Activated CD4-positive, alpha-beta T cell treated with anti-CD3 and anti-CD28 coated beads, Interleukin-2, amount 10 ng/mL, durations not matched to agents 7 days and 5 days (primary cell): ENCODE data around the gene FAM171A2. TPM values are rescaled to one million over a fixed set of nuclear protein-coding genes. Genes with fewer than 3 reads are reported as not detected.

Experiments
- CTCF ChIA-PET: fragments of 350-600 bp; sonication (Branson Sonifier 250); formaldehyde crosslinking; loops from one replicate; lab custom pipeline; 2021; ENCODE audit warnings: antibody characterized with exemption; lab: Charles Lee
- POLR2A ChIA-PET: fragments of 350-600 bp; sonication (Branson Sonifier 250); formaldehyde crosslinking; loops from one replicate; lab custom pipeline; 2021; ENCODE audit warnings: antibody characterized with exemption; lab: Charles Lee
- DNase-seq: peaks from one replicate; pipeline ENCODE4 v3.0.0-alpha.2; 2020
- H3K27ac Mint-ChIP-seq: one replicate; pipeline ENCODE4 v1.8.0; 2021; ENCODE audit warnings: mild to moderate bottlenecking, moderate library complexity, mixed read lengths
- H3K27me3 Mint-ChIP-seq: one replicate; pipeline ENCODE4 v1.8.0; 2021; ENCODE audit warnings: mixed read lengths
- H3K36me3 Mint-ChIP-seq: one replicate; pipeline ENCODE4 v1.8.0; 2021; ENCODE audit warnings: low read depth, mixed read lengths
- H3K4me1 Mint-ChIP-seq: one replicate; pipeline ENCODE4 v1.8.0; 2021; ENCODE audit warnings: mixed read lengths
- H3K4me3 Mint-ChIP-seq: one replicate; pipeline ENCODE4 v1.8.0; 2021; ENCODE audit warnings: mild to moderate bottlenecking, moderate library complexity, mixed read lengths
- H3K9me3 Mint-ChIP-seq: one replicate; pipeline ENCODE4 v1.8.0; 2021; ENCODE audit warnings: mixed read lengths
- total RNA-seq, 2 experiments: library from RNA; stranded (reverse); gene quantifications; one replicate each; pipeline ENCODE4 v1.2.3, GENCODE V29; 2021

Gene FAM171A2
- total RNA-seq, 2 experiments from 2014 or later: 0.08 TPM; not detected in 1

- no peak overlapping the region for H3K27ac Mint-ChIP-seq
- peaks cover 47% of the 10 kb centered on the region for H3K27me3 Mint-ChIP-seq
- ChIA-PET CTCF (interaction anchor here (1.0 to 1.7 kb wide), 5 partner anchors 9 to 101 kb away, joined by 3 to 7 read pairs (median 4); partner anchors contain the start of gene FAM171A2), POLR2A (interaction anchor here (0.5 to 0.6 kb wide), 2 partner anchors 127 to 372 kb away, joined by 3 to 4 read pairs; no protein-coding TSS in a partner anchor)
- no peak for DNase-seq
- no peaks in the 10 kb centered on the region for H3K36me3 Mint-ChIP-seq
- no peaks in the 10 kb centered on the region for H3K9me3 Mint-ChIP-seq
- no peak overlapping the region for H3K4me3 Mint-ChIP-seq
- peaks cover 18% of the 10 kb centered on the region for H3K4me1 Mint-ChIP-seq
These were observed 52.9 kb downstream of the FAM171A2 start for GRCh38 chr17:44310609-44311376.

DNA sequence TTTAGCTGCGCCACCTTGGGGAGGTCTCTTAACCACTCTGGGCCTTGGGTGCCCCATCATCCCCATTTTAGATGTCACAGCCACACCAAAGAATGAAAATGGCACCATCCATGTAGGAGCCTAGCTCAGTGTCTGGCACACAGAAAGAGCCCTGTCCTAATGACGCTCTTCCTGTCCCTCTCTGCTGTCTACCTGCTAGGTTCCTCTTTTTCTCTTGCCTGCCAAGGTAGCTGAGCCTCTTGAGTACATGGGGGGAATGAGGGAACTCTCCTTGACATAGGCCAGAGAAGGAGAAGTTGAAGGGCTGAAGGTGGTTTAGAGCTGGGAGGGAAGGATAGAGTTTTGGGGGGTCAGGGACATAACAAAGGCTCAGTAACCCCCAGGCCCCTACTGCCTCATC is 53.5 kb downstream of the FAM171A2 start:
- CTCF ChIA-PET: interaction anchor here (1.0 to 1.7 kb wide), 5 partner anchors 10 to 100 kb away, joined by 3 to 7 read pairs (median 4); partner anchors contain the start of gene FAM171A2
- H3K27me3 Mint-ChIP-seq: peaks cover 46% of the 10 kb centered on the region
- H3K4me3 Mint-ChIP-seq: no peak overlapping the region
- H3K27ac Mint-ChIP-seq: no peak overlapping the region
- H3K9me3 Mint-ChIP-seq: no peaks in the 10 kb centered on the region
- no peaks in the 10 kb centered on the region for H3K36me3 Mint-ChIP-seq
- peaks cover 14% of the 10 kb centered on the region for H3K4me1 Mint-ChIP-seq
- no peak for DNase-seq
- POLR2A ChIA-PET: interaction anchor here (0.5 to 0.6 kb wide), 2 partner anchors 126 to 373 kb away, joined by 3 to 4 read pairs; no protein-coding TSS in a partner anchor

GRCh38 chr17:44309472-44309871 is 54.2 kb downstream of the FAM171A2 start:
- ChIA-PET CTCF (interaction anchor here (1.3 to 1.7 kb wide), 3 partner anchors 21 to 91 kb away, joined by 4 to 7 read pairs (median 4); partner anchors contain the start of gene FAM171A2), POLR2A (no interaction called here)
- no peak overlapping the region for H3K4me3 Mint-ChIP-seq
- no peak overlapping the region for H3K27ac Mint-ChIP-seq
- H3K9me3 Mint-ChIP-seq: no peaks in the 10 kb centered on the region
- H3K4me1 Mint-ChIP-seq: peaks cover 14% of the 10 kb centered on the region
- H3K36me3 Mint-ChIP-seq: no peaks in the 10 kb centered on the region
- H3K27me3 Mint-ChIP-seq: peaks cover 47% of the 10 kb centered on the region
- DNase-seq: no peak

DNA sequence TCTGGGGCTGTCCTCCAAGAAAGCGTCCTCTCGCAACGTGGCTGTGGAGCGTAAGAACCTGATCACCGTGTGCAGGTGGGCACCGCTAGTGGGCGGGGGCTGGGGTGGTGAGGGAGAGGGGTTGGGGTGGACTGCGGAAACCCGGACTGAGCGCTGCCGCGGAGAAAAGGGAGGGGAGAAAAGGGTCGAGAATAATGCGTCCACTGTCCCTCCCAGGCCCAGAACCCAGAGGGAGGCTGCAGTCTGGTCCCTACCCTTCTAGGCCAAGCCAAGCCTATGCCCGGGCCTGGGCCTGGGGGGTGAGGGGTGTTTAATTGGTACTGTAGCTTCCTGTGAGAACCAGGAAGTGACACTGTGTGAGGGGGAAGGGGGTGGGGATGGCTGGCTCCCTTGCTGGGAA is 54.8 kb downstream of the FAM171A2 start:
- ChIA-PET POLR2A (no interaction called here), CTCF (interaction anchor here (1.0 to 1.7 kb wide), 3 partner anchors 55 to 99 kb away, joined by 4 read pairs; partner anchors contain the start of gene FAM171A2)
- Mint-ChIP-seq H3K4me1 (peaks cover 15% of the 10 kb centered on the region), H3K4me3 (peak overlapping the region; percentile 43), H3K27ac (no peak overlapping the region), H3K36me3 (peaks cover 2% of the 10 kb centered on the region), H3K27me3 (peaks cover 43% of the 10 kb centered on the region), H3K9me3 (no peaks in the 10 kb centered on the region)
- DNase-seq: no peak

- Mint-ChIP-seq H3K4me1 (peaks cover 16% of the 10 kb centered on the region), H3K27me3 (peaks cover 43% of the 10 kb centered on the region), H3K27ac (no peak within 1 kb of the TSS), H3K36me3 (peaks cover 2% of the 10 kb centered on the region), H3K4me3 (peak within 1 kb of the TSS; percentile 43), H3K9me3 (no peaks in the 10 kb centered on the region)
- peak; percentile 82 for DNase-seq
- ChIA-PET POLR2A (interaction anchor here (0.6 kb wide), 1 partner anchor 920 kb away, joined by 3 read pairs; no protein-coding TSS in a partner anchor), CTCF (interaction anchor here (0.6 to 1.0 kb wide), 2 partner anchors 55 to 99 kb away, joined by 4 to 5 read pairs; no protein-coding TSS in a partner anchor)
These were observed 55.3 kb downstream of the FAM171A2 start, which contains the start of gene RUNDC3A for GRCh38 chr17:44308320-44308818. Gene RUNDC3A, plus strand, starts transcription at chr17:44308601. Its CDS starts 232 bp downstream, at chr17:44308833.

DNA sequence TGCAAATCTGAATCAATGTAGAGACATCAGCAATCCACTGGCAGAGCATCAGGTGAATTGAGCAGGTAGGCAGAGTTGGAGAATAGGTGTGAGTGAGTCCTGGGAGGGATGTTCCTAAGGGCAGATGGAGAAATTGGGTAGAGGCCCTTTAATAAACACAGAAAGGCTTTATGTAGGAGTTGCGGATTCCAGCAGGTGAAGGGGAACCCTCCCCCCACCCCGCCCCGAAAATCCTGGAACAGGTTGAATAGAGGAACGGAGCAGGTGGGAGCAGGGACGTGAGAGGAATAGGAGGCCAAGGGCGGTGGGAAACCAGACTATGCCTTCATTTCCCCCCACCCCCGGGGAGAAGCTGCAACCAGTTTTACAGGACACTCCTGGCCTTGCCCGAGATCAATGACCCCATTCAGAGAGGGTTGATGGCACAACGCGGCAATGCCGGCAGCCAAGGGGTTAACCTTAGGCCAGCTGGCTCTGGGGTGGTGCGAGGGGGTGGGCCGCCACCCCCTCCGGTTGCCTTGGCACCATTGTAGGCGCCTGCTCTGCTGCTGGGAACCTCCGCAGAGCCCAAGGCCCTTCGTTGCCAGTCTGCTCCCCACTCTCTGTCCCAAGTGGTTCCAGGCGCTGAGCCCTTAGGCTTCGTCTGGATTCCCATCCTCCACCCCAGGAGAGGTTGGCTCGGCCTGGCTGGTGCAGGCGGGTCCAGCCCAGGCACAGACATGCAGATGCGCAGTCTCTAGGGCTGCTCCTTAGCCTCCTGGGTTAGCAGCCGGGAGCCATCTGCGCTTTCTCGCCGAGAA is 56.1 kb downstream of the FAM171A2 start:
- POLR2A ChIA-PET: interaction anchor here (0.6 kb wide), 1 partner anchor 920 kb away, joined by 3 read pairs; no protein-coding TSS in a partner anchor
- CTCF ChIA-PET: interaction anchor here (0.6 to 1.0 kb wide), 2 partner anchors 54 to 98 kb away, joined by 4 to 5 read pairs; no protein-coding TSS in a partner anchor
- H3K4me1 Mint-ChIP-seq: peaks cover 16% of the 10 kb centered on the region
- no peaks in the 10 kb centered on the region for H3K9me3 Mint-ChIP-seq
- H3K4me3 Mint-ChIP-seq: no peak overlapping the region
- peaks cover 42% of the 10 kb centered on the region for H3K27me3 Mint-ChIP-seq
- H3K36me3 Mint-ChIP-seq: peaks cover 2% of the 10 kb centered on the region
- no peak for DNase-seq
- H3K27ac Mint-ChIP-seq: no peak overlapping the region

DNA sequence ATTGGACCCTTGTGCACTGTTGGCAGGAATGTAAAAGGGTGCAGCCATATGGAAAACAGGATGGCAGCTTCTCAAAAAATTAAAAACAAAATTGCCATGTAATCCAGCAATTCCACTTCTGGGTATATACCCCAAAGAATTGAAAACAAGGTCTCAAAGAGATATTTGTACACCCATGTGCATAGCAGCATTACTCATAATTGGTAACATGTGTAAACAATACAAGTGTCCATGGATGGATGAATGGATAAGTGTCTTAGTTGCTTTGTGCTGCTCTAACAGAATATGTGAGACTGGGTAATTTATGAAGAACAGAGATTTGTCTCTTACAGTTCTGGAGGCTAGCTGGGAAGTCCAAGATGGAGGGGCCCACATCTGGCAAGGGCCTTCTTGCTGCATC is 59.0 kb downstream of the FAM171A2 start:
- ChIA-PET POLR2A (no interaction called here), CTCF (interaction anchor here (0.6 kb wide), 1 partner anchor 18 kb away, joined by 3 read pairs; no protein-coding TSS in a partner anchor)

More for the DNA sequence above, 59.0 kb downstream of the FAM171A2 start:
- no peak overlapping the region for H3K4me3 Mint-ChIP-seq
- DNase-seq: no peak
- no peaks in the 10 kb centered on the region for H3K9me3 Mint-ChIP-seq
- H3K27me3 Mint-ChIP-seq: peaks cover 32% of the 10 kb centered on the region
- no peak overlapping the region for H3K27ac Mint-ChIP-seq
- peaks cover 2% of the 10 kb centered on the region for H3K36me3 Mint-ChIP-seq
- peaks cover 14% of the 10 kb centered on the region for H3K4me1 Mint-ChIP-seq

Other genes starting within 250 kb of the FAM171A2 start
- 10 to 100 TPM; 27.0 to 32.3 TPM for gene HDAC5, start 240.2 kb downstream of the FAM171A2 start, total RNA-seq
- gene HROB, start 221.9 kb downstream of the FAM171A2 start, total RNA-seq: 10 to 100 TPM; 15.1 to 16.4 TPM
- under 1 TPM in 1 of 2 experiments, not detected in 1; 0.30 TPM for gene ASB16, start 193.1 kb downstream of the FAM171A2 start, total RNA-seq
- 10 to 100 TPM; 36.6 to 37.1 TPM for gene TMUB2, start 176.9 kb downstream of the FAM171A2 start, total RNA-seq
- gene ATXN7L3, start 164.0 kb downstream of the FAM171A2 start, total RNA-seq: 100 to 1,000 TPM; 110 to 112 TPM
- gene UBTF, start 144.2 kb downstream of the FAM171A2 start, total RNA-seq: 100 to 1,000 TPM; 186 to 195 TPM
- gene SLC4A1, start 95.7 kb downstream of the FAM171A2 start, total RNA-seq: not detected
- gene RUNDC3A, start 55.3 kb downstream of the FAM171A2 start, total RNA-seq: under 1 TPM; 0.10 TPM
- gene SLC25A39, start 39.0 kb downstream of the FAM171A2 start, total RNA-seq: 100 to 1,000 TPM; 104 to 107 TPM
- gene GRN, start 18.6 kb downstream of the FAM171A2 start, total RNA-seq: 10 to 100 TPM; 61.1 to 70.5 TPM
- under 1 TPM; 0.27 to 0.47 TPM for gene ITGA2B, start 25.8 kb upstream of the FAM171A2 start, total RNA-seq
- gene GPATCH8, start 139.6 kb upstream of the FAM171A2 start, total RNA-seq: 10 to 100 TPM; 46.0 to 46.1 TPM
- gene FZD2, start 193.6 kb upstream of the FAM171A2 start, total RNA-seq: under 1 TPM in 1 of 2 experiments, not detected in 1; 0.15 TPM